ENCODE data around the gene ZNRF2.
"Not testable (repeated sequence)": the region's sequence is repeated elsewhere in the genome, so short reads cannot be mapped to it uniquely, and the experiment has no call there.

ZNRF2 gene

DNA sequence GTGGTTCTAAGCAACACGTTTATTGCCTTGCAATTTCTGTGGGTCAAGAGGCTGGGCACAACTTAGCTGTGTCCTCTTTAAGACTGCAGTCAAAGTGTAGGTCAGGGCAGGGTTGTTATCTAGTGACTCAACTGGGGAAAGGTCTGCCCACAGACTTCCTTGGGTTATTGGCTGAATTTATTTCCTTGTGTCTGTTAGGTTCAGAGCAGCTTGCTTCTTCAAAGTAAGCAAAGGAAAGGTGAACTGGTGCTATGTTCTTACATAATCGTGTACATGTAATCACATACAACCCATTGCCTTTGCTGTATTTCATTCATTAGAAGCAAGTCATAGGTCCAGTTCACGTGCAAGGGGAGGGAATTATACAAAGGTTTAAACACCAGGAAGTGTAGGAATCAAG, 5.9 kb downstream of the ZNRF2 start:
- not testable (repeated sequence) for DNase-seq (ENCODE audit: low spot score)

DNA sequence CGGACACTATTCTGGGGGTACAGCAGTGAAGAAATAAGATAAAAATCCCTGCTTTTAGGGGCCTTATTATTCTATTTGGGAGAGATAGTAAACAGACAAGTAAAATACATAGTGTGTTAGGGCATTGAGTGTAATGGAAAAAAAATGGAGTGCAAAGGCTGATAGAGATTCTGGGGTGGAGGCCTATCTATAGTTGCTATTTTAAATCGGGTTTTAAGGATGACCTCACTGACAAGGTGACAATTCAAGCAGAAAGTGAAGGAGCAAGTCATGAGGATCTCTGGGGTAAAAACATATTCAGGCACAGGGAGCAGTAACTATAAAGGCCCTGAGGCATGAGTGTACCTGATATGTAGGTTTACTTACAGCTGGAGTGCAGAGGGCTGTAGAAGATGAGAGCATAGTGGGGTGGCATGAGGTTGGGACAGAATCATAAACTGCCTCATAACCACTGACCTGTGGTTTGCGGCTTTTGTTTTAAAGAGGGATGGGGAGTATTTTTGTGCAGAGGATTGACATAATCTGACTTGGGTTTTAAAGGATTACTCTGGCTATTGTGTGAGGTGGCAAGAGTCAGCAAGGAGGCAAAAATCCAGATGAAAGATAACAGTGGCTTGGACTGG, 8.1 kb downstream of the ZNRF2 start:
- DNase-seq (ENCODE audit: low spot score), result not testable (repeated sequence)

DNA sequence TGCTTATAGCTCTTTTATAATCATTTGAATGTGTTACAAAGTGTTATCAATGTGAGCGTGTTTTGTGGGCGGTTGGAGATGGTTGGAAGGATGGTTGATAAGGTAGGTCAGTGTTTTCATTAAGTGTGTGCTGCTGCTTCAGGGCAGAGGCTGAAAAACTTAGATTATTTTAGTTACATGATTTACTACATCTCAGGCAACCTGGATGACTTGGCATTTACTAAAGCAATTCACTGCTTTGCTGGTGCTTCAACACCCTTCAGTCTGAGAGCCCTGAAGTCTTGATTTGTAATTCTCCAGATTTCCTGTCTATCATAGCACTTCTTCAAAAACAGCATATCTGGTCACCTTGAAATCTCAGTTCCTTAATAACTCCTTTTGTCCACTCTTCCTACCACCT, 11.9 kb downstream of the ZNRF2 start:
- not testable (repeated sequence) for DNase-seq (ENCODE audit: low spot score)

DNA sequence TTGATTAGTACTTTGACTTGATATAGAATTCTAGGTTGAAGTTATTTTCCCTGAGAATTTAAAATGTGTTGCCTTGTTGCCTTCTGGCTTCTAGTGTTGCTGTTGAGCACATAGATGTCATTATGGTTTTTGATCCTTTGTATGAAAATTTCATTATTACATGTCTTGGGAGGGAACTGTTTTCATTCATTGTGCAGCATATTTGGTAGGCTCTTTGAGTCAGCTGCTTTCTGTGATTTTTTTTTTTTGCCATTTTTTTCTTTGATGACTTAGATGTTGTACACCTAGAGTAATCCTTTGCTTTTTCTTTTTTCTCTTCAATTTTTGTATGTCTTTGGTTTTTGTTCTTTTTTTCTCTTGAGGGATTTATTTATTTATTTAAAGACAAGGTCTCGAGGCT, 13.1 kb downstream of the ZNRF2 start:
- DNase-seq (ENCODE audit: low spot score), result not testable (repeated sequence)

DNA sequence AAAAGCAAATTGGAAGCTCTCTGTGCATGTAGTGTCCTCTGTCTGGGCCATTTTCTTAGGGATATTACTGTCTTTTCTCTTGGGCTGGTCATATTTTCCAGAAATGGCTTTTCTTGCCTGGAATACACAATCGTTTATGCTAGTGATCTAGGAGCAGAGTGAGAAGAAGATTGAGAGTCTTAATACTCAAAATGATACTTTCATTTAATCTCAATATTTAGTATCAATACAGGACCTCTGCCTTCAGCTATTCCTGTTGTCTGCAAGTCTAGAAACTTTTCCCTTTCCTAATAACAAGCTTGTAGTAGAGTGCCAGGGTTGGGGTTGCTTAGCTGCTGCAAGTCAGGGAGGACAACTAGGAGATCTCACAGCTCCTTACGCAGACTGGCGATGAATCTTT, 14.0 kb downstream of the ZNRF2 start:
- DNase-seq (ENCODE audit: low spot score), result not testable (repeated sequence)

DNA sequence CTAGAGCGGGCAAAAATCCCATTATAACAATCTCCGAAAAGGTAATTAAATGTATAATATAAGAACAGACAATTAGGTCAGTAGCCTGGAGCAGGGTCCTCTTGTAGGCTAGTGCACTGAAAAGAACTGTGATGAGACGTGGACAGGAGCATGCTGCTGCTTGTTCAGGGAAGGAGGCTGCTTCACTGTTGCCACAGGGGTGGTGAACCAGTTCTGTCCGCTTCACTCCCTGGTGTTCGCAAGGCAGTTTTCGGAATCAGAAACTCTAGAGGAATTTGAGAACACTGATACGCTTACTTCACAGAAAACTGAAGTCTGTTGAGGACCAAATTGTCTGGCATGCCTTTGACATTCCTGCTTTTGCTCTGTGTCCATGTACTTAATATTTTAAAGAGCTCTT, 17.4 kb downstream of the ZNRF2 start:
- no peak for DNase-seq (ENCODE audit: low spot score)

DNA sequence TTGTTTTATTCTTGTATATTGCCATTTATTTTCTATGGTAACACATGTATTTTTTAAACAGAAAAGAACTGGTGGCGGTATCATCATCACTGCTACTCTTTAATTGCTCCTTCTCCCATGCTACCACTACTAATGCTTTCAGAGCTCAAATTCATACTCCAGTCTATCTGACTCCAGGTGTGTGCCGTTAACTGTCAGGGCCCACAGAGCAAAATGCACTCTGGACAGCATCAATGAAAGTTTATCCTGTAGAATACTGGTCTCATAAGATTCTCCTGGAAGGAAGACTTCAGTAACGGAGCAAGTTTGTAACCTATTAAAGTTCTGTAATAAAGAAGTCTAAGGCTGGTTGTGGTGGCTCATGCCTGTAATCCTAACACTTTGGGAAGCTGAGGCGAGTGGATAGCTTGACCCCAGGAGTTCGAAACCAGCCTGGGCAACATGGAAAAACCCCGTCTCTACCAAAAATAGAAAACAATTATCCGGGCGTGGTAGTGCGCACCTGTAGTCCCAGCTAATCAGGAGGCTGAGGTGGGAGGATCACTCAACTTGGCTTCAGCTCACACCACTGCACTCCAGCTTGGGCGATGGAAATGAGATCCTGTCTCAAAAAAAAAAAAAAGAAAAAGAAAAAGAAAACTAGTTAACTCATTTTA, 18.4 kb downstream of the ZNRF2 start:
- DNase-seq (ENCODE audit: low spot score), result no peak

DNA sequence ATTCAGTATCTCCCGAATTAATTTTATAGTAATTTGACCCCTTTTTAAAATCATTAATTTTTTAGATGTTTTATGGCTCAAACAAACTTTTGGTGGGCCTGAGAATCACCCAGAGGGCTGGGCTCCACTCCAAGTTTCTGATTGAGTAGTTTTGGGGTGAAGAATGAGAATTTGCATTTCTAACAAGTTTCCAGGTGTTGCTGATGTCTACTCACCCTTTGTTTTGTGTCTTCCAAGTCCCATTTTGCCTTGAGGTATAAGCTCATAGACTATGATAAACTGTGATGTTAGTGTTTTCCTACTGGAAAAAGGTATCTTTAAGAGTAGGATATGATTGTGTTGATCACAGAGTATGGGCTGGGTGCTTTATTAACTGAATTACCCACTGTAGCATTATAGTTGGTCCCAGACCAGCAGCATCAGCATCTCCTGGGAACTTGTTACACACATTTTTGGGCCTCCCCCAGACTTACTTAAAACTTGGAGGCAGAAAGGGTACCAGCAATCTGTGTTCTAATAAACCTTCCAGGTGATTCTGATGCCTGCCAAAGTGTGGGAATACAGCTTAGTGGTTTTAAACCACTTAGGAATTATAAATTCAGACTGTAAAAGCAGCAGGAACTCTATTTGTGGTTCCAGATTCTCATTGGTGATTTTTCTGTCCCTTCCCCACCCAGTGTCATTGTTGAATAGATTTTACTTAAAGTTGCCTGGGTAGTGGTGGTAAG, 19.1 kb downstream of the ZNRF2 start:
- no peak for DNase-seq (ENCODE audit: low spot score)

DNA sequence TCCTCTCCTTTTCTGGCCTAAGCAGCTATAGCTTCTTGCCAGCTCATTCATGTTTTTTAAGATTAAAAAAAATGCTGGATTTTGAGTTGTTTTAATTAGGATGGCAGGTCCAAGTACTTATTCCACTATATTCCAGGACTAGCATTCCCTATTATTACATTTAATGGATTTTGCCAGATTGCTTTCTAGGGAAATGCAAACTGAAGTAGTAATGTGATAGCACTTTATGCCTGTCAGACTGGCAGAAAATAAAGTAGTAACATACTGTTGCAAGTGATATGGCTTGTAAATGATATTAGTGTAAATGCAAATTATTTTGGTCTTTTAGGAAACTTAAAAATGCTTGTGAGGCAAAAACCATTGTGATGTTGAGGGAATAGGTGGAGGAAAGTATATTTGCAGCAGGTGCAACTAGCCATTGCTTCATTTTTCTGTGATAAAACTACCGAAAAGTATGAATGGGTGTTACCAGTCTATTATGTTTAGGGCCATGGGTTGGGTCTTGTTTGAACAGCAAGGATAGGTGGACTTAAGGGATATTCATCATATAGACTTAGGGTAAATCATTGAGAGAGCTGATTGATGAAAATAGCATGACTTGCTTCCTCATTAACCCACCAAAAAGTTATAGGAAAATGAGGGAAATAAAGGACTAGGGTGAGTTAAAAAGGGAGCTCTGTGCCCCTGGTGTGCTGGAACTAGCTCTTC, 19.9 kb downstream of the ZNRF2 start:
- no peak for DNase-seq (ENCODE audit: low spot score)

DNA sequence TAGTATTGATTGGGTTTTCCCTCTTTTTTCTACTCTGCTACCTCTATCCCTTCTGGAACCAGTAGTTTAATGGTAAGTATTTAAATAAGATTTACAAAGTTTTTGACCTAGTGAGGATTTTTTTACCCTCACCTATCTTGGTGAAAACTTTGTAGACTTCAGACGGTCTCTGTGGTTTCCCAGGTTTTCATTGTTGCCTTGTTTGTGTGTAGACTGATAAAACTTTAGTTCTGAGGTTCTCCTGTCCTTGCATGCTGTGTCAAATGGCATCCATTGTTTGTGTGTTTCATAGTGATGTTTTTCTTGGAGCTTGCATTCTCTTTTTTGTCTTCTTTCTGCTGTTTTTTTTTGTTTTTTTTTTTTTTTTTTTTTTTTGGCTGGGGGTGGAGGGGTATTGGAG, 22.6 kb downstream of the ZNRF2 start:
- no peak for DNase-seq (ENCODE audit: low spot score)

DNA sequence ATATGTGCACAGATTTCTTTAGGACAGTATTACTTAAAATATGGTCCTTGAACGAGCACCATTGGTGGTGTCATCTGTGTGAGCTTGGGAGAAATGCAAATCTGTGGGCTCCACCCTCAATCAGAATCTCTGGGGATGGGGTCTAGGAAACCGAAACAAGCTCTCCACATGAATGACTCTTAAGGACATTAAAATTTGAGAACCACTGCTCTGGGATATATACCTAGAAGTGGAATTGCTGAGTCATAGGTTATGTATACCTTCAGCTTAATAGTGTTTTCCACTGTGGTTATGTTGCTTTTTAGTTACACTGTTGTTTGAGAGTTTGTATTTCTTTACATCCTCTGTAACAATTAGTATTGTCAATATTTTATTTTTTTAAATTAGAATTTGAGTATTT, 24.0 kb downstream of the ZNRF2 start:
- no peak for DNase-seq (ENCODE audit: low spot score)

DNA sequence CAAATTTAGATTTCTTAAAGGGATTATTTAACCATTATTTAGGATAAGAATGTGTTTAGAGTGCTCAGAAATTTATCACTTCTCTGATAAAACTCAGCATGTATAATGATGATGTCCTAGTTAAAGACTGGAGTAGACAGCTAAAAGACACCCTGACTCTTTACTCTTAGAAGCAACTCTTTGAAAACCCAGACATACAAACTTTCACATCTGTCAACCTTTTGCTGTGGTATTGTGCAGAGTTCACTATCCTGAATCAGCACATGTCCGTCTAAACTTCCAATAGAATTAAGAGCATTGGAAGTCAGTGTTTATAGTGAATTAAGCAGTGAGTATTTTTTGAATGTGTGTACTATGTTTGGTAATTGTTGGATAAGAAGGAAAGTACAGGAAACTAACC, 24.9 kb downstream of the ZNRF2 start:
- no peak for DNase-seq (ENCODE audit: low spot score)

DNA sequence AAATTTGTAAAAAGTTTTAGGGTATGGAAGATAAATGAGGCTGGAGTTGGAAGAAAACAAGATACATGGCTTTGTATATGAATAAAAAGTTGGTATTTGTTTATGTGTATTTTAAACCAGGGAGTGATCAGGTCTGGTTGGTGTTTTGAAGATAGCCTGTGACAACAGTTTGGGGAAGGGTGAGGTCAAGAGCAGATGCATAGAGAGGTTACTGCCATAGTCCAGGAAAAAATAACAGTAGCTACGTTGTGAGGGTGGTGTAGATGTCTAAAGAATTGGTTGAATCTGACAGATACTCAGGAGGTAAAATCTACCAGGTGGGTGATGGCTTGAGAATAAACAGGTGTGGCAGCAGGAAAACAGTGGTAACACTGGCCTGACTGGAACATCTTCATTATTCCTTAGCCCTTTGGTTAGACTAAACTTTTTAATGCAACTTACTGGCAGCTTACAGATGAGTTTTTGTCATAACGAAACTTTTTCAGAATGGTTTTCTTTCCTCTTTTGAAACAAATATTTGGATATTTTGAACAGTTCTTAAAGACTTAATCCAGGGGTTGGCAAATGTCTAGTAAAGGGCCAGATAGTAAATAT, 25.5 kb downstream of the ZNRF2 start:
- DNase-seq (ENCODE audit: low spot score), result no peak

DNA sequence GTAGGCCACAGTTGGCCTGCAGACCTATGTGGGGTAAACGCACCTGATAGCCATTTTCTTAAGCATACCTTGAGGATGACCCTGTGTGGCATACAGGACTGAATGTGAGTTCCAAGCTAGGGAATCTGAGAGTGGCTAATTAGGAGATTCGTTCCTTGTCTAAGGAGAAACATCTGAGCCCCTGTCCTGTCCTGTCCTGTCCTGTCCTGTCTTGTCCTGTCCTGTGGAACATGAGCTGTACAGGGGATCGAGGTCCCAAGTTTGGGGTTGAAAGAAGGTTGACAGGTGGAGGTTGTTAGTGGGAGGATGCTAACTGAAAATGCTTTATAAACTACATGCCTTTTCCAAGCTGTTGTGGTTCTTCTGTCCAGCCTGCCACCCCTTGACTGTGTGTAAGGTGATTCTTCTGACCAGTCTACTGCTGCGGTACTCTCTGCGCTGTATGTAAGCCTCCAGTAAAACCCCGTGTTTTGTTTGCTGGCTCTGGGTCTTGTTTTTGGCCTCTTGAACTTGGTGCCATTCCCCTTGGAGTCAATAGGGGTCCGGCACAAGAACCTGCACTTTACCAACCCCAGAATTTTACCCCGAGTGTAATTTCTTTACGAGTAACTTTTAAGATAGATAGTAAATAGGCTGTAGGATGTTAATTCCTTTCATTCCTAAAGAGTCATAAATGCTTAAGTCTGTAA, 26.4 kb downstream of the ZNRF2 start:
- no peak for DNase-seq (ENCODE audit: low spot score)

DNA sequence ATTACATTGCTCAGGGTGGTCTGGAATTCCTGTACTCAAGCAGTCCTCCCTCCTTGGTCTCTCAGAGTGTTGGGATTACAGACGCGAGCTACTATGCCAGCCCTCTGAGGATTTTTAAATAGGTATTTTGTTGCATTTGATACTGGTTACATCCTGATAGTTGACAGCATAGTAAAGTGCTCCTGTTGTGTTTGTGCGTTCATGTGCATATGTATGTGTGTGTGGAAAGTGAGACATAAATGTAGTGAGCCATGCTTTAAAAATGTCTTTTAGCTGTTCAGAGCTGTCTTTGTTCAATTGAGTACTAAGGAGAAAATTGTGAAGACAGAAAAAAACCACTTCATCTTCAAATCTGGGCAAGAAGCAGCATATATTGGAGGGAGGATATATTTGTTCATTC, 27.8 kb downstream of the ZNRF2 start:
- DNase-seq (ENCODE audit: low spot score), result no peak

DNA sequence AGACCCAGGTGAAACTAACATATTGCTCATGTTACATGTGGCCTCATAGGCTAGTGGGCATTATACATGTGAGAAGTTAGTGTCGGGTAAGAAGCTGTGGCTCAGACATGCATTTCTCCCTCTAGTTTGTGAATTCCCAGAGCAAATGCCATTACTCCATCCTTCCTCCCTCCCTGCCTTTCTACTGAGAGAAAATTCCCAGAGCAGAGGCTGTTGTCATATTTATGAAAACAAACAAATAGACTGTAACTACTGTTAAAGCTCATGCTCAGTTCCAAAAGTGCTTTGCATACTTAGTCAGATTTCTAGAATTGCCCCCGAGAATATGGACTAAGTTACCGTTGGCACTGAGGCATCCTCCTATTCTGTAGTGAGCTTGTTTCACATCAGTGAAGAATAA, 29.0 kb downstream of the ZNRF2 start:
- DNase-seq (ENCODE audit: low spot score), result no peak

DNA sequence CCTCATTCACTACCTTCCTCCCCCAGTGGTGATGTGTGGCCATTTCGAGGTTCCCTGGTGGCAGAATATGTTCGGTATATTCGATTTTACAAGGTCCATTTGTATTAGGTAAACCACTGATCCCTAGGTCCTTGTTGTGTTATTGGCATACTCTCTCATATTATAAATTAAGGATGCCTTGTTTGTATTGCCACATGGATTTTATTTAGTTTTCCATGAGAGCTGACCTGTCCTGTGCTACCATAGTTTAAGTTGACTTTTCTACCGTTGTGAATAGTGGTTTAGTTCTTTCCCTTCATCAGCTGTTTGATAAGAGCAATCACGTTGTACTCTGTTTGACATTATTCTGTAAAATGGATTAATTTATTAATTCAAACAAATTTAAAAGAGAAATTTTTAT, 29.4 kb downstream of the ZNRF2 start:
- DNase-seq (ENCODE audit: low spot score), result no peak

DNA sequence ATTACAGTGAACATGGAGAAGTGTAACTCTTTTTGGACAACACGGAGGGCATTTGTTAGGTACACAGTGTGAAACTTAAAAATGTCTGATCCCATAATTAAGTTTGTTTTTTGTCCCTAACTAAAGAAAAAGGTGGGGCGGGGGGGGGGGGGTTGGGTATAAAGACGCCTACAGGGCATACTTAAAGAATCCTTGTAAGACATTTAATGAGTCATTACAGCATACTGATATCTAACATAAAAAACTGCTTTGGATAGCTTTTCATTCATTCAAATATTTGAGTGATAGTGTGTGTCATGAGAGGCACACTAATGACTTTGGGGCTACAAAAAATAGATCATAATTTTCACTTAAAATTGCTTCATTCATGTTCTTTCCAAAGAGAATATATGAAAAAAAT, 31.2 kb downstream of the ZNRF2 start:
- DNase-seq (ENCODE audit: low spot score), result no peak

DNA sequence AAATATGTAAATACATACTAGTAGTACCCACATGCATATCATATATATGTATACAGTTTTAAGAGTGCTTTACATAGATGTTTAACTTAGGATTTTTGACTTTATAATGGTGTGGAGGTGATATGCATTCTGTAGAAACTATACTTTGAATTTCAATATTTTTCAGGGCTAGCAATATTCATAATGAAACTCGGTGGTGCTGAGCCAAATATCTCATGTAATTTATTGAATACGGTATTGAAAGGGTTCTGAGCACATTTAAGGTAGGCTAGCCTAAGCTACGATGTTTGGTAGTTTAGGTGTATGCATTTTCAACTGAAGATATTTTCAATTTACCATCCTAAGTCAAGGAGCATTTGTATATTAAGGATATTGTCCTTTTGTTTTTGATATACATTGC, 36.0 kb downstream of the ZNRF2 start:
- DNase-seq (ENCODE audit: low spot score), result no peak

DNA sequence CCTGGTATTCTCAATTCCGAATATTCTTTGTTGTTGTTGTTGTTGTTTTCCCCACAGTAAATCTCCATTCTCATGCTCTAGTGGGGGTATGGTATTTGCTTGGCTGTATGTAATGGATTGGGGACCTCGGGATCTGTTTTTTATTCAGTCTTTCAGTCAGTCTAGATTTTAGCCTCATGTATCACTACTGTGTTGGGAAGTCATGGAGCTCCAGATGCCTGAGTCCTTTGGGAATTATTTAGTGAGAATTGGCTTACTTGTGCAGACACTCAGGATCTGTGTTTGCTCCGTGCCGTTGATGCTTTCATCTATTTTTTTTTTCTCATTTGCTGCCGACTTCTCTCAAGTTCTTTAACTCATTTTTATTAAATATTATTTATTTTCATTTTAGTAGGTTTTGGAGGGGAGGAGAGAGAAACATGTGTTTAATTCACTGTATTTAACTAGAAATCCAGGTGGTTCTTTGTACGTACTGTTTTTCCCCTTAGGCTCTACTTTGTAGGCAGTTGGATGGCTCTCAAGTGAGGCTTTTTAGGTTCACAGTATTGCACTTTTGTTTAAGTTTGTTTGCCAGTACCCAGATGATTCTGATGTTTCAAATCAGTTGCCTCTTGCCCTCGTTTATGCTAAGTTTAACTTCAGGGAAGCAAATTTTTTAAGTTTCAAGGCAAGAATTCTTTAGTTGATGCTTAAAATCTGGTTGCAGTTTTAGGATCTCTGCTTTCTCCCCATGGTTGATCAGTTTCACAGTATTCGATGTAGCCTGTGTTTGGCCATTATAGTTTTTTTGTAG, 36.9 kb downstream of the ZNRF2 start:
- DNase-seq (ENCODE audit: low spot score), result no peak

DNA sequence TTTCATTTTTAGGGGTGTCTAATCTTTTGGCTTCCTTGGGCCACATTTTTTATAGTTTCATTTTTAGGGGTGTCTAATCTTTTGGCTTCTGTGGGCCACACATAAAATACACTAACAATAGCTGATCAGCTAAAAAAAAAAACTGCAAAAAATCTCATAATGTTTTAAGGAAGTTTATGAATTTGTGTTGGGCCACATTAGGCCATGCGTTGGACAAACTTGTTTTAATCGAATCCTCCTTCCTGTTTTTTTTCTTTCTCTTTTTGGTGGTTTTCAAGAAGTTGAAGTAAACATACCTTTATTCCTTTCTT, 37.4 kb downstream of the ZNRF2 start:
- no peak for DNase-seq (ENCODE audit: low spot score)

Data from globus pallidus (tissue), 1 donor.